NCI-H526 treated with DMSO at 0.1 percent for 48 hours (cell line): ENCODE data around the gene APBA1.
"Not testable (repeated sequence)": the region's sequence is repeated elsewhere in the genome, so short reads cannot be mapped to it uniquely, and the experiment has no call there.

Experiments
- DNase-seq: peaks from one replicate; lab custom pipeline; 2025; lab: John Stamatoyannopoulos, UW

APBA1 gene

DNA sequence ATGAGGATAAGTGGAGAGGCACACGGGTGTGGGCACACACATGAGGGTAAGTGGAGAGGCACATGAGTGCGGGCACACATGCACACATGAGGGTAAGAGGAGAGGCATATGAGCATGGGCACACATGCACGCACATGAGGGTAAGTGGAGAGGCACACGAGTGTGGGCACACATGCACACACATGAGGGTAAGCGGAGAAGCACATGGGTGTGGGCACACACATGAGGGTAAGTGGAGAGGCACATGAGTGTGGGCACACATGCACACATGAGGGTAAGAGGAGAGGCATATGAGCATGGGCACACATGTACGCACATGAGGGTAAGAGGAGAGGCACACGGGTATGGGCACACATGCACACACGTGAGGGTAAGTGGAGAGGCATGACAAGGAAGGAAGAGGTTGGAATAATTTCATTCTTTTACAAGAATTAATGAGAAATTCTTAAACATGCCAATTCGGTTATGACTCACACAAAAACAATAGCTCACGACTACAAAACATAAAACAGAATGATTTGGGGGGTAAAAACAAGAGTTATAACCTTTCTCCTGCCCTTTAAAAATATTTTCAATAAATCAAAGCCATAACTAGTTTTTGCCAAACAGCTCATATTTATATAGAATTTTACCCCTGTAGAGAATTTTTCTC lies 67.5 kb downstream of the APBA1 start:
- no peak for DNase-seq

DNA sequence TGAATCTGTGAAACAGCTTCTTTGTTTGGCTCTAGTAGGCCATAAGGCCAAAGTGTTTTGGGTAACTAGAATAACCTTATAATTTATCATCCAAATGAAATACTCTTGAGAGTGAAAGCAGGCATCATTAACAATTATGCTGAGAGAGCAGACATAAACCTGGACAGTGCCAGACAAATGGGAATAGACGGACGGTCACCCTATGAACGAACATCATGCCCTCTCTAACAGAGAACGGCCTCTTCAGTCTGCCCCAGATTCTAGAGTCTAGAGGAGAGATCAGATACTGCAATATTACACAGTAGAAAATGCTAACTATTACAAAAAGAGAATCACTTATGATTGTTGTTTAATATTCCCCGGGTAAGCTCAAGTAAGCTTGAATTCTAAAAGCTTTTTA lies 68.5 kb downstream of the APBA1 start:
- DNase-seq = no peak

DNA sequence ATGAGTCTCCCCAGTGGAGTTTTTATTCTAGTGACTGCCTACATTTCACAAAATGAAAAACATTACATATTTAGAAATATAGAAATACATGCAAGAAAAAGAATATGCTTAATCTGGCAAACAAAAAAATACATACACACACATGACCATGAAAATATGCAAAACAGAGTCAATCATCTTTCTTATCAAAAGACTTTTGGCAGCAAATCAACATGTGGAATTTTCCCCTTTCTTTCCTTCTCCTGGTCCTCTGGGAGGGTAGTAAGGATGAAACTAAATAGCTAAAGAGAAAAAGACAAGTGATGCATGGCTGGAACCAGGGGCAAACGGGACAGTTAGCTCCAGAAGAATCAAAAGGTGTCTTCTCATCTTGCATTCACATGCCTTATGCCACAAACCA lies 69.4 kb downstream of the APBA1 start:
- no peak for DNase-seq

DNA sequence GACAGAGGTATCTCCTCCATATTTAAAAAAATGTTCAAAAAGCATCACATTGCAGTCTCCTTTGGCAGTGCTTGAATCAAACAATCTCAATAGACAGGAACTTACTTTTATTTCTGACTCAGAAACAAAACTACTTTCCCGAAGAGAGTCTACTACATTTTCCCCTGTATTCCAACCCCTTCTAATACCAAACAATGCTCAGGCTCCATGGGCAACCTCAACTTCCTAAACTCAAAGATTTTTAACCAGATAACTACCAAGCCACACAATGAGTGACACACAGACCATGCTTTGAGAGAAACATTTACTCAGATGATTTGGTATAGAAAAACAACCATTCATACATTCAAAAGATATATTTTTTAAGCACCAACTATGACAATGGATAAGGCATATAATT lies 70.5 kb downstream of the APBA1 start:
- DNase-seq = no peak

- no peak for DNase-seq
These were observed 71.7 kb downstream of the APBA1 start for GRCh38 chr9:69600314-69601047.

GRCh38 chr9:69599232-69599971 lies 72.8 kb downstream of the APBA1 start:
- DNase-seq = no peak

- not testable (repeated sequence) for DNase-seq
These were observed 75.3 kb downstream of the APBA1 start for GRCh38 chr9:69596906-69597305.

GRCh38 chr9:69594180-69594579 lies 78.0 kb downstream of the APBA1 start:
- no peak for DNase-seq

DNA sequence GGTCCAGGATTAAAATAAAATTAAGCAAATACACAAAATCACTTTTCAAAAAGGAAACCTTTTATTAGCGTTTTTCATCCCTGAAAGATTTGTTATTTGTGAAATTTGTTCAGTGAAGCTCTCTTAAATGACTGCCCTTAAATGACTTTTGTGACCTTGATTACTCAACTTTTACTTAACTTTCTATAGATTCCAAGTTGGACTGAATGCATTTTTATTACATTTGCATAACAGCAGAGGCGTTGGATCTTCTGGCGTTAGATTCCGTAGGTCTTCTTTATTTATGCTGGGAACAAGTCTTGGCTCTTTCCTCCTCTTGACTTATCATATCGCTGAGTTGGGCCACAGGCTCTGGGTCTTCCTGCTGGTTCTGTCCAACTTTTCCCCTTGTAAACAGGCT lies 78.4 kb downstream of the APBA1 start:
- no peak for DNase-seq

GRCh38 chr9:69593301-69593700 lies 78.9 kb downstream of the APBA1 start:
- DNase-seq = no peak

DNA sequence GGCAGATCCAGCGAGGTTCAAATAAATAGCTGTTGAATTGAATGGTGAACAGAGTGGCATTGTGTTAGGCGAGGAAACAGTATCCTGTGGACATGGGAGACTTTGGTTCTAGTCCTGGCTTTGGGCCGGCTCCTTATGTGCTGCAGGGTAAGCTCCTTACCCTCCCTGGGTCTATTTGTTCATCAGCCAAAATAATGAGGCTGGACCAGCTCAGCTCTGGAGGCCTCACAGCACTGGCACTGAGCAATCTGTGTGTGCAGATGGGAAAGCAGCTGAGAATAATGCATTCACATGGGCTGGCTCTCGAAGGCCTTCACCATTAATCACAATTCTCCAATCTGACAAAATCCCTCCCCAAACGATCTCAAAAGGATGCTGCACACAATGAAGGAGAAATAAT lies 81.9 kb downstream of the APBA1 start:
- DNase-seq = no peak

DNA sequence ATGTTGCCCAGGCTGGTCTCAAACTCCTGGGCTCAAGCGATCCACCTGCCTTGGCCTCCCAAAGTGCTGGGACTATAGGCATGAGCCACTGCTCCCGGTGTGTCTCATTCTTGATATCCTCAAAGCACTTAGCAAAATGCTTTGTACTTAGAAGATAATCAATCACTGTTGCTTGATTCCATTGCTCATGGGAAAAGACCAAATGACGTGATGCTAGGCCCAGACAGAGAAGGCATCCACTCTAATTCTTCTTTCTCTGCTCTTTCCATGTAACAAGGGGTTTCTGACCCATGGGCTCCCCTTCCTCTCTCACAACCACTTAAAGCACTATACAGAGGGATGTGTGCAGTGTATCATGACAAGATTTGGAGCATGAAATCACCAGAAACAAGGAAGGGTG lies 83.0 kb downstream of the APBA1 start:
- no peak for DNase-seq

DNA sequence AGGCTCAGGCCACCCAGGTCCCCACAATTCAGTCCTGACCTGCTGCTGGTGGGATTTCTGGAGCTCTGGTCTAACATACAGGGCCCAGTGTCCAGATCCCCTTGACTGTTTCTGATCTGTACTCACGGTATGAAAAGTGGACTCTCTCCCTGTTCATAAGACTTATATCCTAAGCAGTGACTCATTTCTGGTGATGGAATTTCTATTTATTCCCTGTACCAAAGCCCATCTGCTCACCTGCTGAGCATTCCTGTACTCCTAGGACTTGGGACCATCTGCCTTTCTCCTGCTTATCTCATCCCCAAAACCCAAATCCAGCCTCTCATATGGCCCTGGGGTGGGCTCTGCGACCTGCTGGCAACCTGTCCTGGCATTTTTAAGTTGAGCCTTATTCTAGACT lies 86.6 kb downstream of the APBA1 start:
- DNase-seq = no peak

- DNase-seq = no peak
These were observed 87.4 kb downstream of the APBA1 start for GRCh38 chr9:69584759-69585158.

- no peak for DNase-seq
These were observed 88.4 kb downstream of the APBA1 start for GRCh38 chr9:69583645-69584234.

DNA sequence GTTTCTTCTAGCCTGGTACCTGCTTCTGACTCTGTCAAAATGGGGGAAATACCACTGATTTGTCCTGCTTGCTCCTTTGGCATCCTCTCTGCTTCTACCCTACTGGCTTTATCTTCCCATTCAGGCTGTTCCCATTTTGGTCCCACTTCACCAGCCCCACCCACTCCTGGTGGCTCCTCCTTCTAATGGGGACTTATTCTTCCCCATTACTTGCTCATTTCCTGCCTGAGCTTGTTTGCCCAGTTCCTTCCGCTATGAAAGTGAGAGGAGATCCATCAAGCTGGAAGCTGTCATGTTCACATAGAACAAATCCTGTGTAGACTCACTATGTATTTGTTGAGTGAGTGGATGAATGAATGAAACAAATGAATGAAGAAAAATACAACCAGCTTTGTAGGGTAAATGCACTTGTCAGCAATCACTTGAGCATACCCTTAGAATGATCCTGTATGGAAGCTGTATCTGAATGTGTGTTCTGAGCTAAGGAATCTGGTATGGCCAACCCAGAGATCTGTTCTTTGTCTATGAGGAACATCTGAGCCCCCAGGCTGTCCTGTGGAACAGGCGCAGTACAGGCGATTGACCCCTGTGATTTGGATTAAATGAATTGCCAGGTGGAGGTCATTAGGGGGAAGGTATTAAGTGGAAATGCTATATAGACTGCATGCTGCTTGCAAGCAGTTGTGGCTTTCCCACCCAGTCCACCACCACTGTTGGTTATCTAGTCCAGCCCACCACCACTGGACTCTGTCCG lies 89.5 kb downstream of the APBA1 start:
- DNase-seq = no peak

GRCh38 chr9:69582018-69582417 lies 90.2 kb downstream of the APBA1 start:
- no peak for DNase-seq

DNA sequence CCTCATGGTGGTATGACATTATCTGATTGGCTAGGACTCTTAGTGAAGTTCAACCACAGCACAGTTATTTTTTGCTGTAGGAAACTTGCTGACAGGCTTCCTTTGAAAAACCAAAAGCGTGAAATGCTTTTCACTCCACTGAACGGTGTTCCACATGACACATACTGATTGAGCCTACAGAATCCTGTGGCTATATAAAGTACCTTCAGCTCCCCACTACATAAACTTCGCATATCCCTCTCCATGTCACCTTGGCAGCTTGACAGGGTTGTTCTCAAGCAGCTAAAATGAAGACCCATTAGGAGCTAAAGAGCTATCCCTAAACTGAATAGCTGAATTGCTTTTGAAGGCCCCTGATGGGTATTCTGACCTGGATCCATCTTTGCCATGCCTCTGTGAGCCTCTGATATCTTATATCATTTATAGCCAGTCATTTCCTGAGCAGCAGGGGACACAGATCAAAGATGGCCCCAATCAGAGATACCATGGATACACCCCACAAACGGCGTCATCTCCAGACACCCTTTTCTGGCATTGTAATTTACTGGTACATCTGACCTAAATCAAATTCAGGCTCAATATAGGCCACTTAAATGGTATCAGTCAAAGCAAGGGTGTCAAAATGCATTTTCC lies 91.5 kb downstream of the APBA1 start:
- DNase-seq = no peak

DNA sequence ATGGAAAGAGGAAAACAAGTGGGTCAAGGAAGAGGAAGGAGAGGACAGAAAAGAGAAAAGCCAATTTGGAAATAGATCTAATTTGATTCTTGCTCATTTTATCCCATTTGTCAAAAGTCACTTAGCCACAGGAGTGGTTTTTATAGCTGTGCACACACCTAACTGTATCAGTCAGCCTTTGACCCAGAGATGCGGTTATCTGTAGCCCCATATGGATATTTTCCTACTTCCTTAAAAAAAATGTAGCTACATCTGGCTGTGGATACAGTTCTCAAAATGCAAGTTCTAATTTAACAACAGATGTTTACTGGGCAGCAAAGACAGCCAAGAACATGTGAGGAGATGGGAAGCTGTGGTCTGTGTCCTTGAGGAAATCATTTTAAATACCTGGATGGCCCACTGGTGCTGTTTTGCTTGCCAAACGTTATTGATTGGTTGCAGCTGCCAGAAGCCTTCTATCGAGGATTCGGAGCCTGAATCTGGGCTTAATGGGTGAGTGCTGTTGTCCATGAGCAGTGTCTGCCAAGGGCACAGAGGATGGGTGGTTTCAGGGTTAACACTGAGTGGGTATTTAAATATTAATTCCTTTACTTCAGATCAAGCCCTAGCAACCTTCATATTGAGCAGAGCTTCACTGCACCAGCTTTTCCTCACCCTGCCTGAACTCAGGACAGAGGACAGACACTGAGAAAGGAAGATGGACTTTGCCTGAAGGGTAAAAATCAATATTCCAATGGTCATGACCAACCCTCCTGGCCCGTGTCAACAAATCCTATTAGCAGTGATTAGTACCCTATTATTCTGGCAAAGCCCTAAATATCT lies 92.2 kb downstream of the APBA1 start:
- no peak for DNase-seq

- DNase-seq = no peak
These were observed 93.0 kb downstream of the APBA1 start for GRCh38 chr9:69579032-69579758.
